Peyer's patch (tissue), 4 donors: ENCODE results near the gene BCAP29.

Experiments
- POLR2A ChIP-seq, 2 donors: fragments of 450-650 bp; IDR thresholded peaks; one replicate each; pipeline ENCODE4 v1.5.1; 2017; ENCODE audit warnings: antibody characterized with exemption in 2 of 2, mild to moderate bottlenecking in 2 of 2, moderate library complexity in 2 of 2
- TF ChIP-seq, protein P1 (sequence below), 6 experiments: fragments of 450-650 bp in 4 of 6; fragments of 200-600 bp in 2 of 6; sonication (generic) in 1 of 6; IDR thresholded peaks; one replicate each; pipeline ENCODE4 v1.5.1; 2017 to 2019; ENCODE audit warnings: antibody characterized with exemption in 6 of 6, mild to moderate bottlenecking in 3 of 6, moderate library complexity in 1 of 6

DNA sequence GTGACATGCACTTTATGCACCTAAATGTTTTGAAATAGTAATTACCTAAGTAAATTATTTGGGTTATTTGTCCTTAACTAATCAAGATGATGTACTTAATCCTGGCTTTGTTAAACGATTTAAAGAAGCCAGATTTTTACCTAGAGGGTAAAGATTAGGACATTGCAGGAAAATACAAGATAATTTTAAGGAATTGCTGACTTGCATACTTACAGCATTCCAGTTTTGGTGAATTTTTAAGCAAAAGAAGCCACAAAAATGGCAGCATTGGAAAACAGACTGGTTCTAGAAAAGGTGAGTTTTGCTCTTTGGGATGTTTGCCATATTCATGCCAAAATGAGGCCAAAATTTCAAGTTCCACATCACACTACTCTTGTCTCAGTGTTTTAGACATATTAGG is 33.4 kb downstream of the BCAP29 start:
- no peak for TF ChIP-seq POLR2A (IDR thresholded peaks at IDR 0.05)
- TF ChIP-seq, protein P1, sequence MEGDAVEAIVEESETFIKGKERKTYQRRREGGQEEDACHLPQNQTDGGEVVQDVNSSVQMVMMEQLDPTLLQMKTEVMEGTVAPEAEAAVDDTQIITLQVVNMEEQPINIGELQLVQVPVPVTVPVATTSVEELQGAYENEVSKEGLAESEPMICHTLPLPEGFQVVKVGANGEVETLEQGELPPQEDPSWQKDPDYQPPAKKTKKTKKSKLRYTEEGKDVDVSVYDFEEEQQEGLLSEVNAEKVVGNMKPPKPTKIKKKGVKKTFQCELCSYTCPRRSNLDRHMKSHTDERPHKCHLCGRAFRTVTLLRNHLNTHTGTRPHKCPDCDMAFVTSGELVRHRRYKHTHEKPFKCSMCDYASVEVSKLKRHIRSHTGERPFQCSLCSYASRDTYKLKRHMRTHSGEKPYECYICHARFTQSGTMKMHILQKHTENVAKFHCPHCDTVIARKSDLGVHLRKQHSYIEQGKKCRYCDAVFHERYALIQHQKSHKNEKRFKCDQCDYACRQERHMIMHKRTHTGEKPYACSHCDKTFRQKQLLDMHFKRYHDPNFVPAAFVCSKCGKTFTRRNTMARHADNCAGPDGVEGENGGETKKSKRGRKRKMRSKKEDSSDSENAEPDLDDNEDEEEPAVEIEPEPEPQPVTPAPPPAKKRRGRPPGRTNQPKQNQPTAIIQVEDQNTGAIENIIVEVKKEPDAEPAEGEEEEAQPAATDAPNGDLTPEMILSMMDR (IDR thresholded peaks at IDR 0.05), result no peak
